ENCODE data around the gene RIC8B. TPM values are rescaled to one million over a fixed set of nuclear protein-coding genes. Genes with fewer than 3 reads are reported as not detected.

The RIC8B gene
- total RNA-seq, 1 donor from 2014 or later: 11.6 TPM

- ATAC-seq (peak; percentile 74), DNase-seq (no peak)
- peaks cover 22% of the 10 kb centered on the region for H3K27me3 ChIP-seq
- no peak overlapping the region for H3K27ac ChIP-seq
- TF ChIP-seq CTCF (IDR thresholded peaks at IDR 0.05): no peak
- no peaks in the 10 kb centered on the region for H3K36me3 ChIP-seq
- H3K9me3 ChIP-seq: no peaks in the 10 kb centered on the region
- H3K4me3 ChIP-seq: no peak overlapping the region
- H3K4me1 ChIP-seq: no peaks in the 10 kb centered on the region
- intact Hi-C loops (cut with DNase I): no loop called here
Observed at GRCh38 chr12:106910202-106910601, 135.7 kb downstream of the RIC8B start.

GRCh38 chr12:106911581-106911980 is 137.1 kb downstream of the RIC8B start:
- ATAC-seq: no peak
- peaks cover 23% of the 10 kb centered on the region for H3K27me3 ChIP-seq

GRCh38 chr12:106913456-106913855 is 139.0 kb downstream of the RIC8B start:
- no peaks in the 10 kb centered on the region for H3K4me1 ChIP-seq
- peaks cover 24% of the 10 kb centered on the region for H3K27me3 ChIP-seq
- intact Hi-C loops (cut with DNase I): no loop called here
- no peak overlapping the region for H3K27ac ChIP-seq
- TF ChIP-seq CTCF (IDR thresholded peaks at IDR 0.05): no peak
- DNase-seq (no peak), ATAC-seq (no peak)
- H3K9me3 ChIP-seq: no peaks in the 10 kb centered on the region
- no peak overlapping the region for H3K4me3 ChIP-seq
- H3K36me3 ChIP-seq: no peaks in the 10 kb centered on the region

More at GRCh38 chr12:106911581-106911980, 137.1 kb downstream of the RIC8B start:
- no peaks in the 10 kb centered on the region for H3K4me1 ChIP-seq
- no peak overlapping the region for H3K27ac ChIP-seq
- no peaks in the 10 kb centered on the region for H3K36me3 ChIP-seq
- intact Hi-C loops (cut with DNase I): no loop called here
- H3K4me3 ChIP-seq: no peak overlapping the region
- DNase-seq: no peak
- H3K9me3 ChIP-seq: no peaks in the 10 kb centered on the region
- no peak for TF ChIP-seq CTCF (IDR thresholded peaks at IDR 0.05)

GRCh38 chr12:106914796-106915634 is 140.5 kb downstream of the RIC8B start:
- Histone ChIP-seq H3K9me3 (no peaks in the 10 kb centered on the region), H3K27ac (no peak overlapping the region), H3K27me3 (peaks cover 24% of the 10 kb centered on the region), H3K4me3 (no peak overlapping the region), H3K36me3 (no peaks in the 10 kb centered on the region), H3K4me1 (no peaks in the 10 kb centered on the region)
- TF ChIP-seq CTCF (IDR thresholded peaks at IDR 0.05): no peak
- intact Hi-C loops (cut with DNase I): no loop called here
- ATAC-seq (no peak), DNase-seq (no peak)

GRCh38 chr12:106915635-106916026 is 141.1 kb downstream of the RIC8B start:
- no peaks in the 10 kb centered on the region for H3K36me3 ChIP-seq
- intact Hi-C loops (cut with DNase I): no loop called here
- no peak for TF ChIP-seq CTCF (IDR thresholded peaks at IDR 0.05)
- H3K4me1 ChIP-seq: no peaks in the 10 kb centered on the region
- DNase-seq (no peak), ATAC-seq (no peak)
- no peaks in the 10 kb centered on the region for H3K9me3 ChIP-seq
- H3K27ac ChIP-seq: no peak overlapping the region
- H3K4me3 ChIP-seq: no peak overlapping the region
- peaks cover 24% of the 10 kb centered on the region for H3K27me3 ChIP-seq

All from upper lobe of right lung (tissue), 1 donor.